ENCODE data around the gene NCAPD2.
"Not testable (repeated sequence)": the region's sequence is repeated elsewhere in the genome, so short reads cannot be mapped to it uniquely, and the experiment has no call there.

The NCAPD2 gene

GRCh38 chr12:6534945-6535696 lies 41.2 kb downstream of the NCAPD2 start:
- FAIRE-seq, result no peak

DNA sequence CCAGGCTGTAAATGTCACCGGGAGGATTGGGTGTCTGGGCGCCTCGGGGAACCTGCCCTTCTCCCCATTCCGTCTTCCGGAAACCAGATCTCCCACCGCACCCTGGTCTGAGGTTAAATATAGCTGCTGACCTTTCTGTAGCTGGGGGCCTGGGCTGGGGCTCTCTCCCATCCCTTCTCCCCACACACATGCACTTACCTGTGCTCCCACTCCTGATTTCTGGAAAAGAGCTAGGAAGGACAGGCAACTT lies 41.7 kb downstream of the NCAPD2 start:
- FAIRE-seq, result no peak

GRCh38 chr12:6535960-6536847 lies 42.3 kb downstream of the NCAPD2 start:
- no peak for FAIRE-seq

DNA sequence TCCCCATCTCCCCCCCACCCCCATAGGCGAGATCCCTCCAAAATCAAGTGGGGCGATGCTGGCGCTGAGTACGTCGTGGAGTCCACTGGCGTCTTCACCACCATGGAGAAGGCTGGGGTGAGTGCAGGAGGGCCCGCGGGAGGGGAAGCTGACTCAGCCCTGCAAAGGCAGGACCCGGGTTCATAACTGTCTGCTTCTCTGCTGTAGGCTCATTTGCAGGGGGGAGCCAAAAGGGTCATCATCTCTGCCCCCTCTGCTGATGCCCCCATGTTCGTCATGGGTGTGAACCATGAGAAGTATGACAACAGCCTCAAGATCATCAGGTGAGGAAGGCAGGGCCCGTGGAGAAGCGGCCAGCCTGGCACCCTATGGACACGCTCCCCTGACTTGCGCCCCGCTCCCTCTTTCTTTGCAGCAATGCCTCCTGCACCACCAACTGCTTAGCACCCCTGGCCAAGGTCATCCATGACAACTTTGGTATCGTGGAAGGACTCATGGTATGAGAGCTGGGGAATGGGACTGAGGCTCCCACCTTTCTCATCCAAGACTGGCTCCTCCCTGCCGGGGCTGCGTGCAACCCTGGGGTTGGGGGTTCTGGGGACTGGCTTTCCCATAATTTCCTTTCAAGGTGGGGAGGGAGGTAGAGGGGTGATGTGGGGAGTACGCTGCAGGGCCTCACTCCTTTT lies 43.1 kb downstream of the NCAPD2 start:
- no peak for FAIRE-seq

DNA sequence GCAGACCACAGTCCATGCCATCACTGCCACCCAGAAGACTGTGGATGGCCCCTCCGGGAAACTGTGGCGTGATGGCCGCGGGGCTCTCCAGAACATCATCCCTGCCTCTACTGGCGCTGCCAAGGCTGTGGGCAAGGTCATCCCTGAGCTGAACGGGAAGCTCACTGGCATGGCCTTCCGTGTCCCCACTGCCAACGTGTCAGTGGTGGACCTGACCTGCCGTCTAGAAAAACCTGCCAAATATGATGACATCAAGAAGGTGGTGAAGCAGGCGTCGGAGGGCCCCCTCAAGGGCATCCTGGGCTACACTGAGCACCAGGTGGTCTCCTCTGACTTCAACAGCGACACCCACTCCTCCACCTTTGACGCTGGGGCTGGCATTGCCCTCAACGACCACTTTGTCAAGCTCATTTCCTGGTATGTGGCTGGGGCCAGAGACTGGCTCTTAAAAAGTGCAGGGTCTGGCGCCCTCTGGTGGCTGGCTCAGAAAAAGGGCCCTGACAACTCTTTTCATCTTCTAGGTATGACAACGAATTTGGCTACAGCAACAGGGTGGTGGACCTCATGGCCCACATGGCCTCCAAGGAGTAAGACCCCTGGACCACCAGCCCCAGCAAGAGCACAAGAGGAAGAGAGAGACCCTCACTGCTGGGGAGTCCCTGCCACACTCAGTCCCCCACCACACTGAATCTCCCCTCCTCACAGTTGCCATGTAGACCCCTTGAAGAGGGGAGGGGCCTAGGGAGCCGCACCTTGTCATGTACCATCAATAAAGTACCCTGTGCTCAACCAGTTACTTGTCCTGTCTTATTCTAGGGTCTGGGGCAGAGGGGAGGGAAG lies 43.9 kb downstream of the NCAPD2 start:
- not testable (repeated sequence) for FAIRE-seq

- FAIRE-seq, result no peak
These were observed 44.8 kb downstream of the NCAPD2 start for GRCh38 chr12:6538420-6539313.

DNA sequence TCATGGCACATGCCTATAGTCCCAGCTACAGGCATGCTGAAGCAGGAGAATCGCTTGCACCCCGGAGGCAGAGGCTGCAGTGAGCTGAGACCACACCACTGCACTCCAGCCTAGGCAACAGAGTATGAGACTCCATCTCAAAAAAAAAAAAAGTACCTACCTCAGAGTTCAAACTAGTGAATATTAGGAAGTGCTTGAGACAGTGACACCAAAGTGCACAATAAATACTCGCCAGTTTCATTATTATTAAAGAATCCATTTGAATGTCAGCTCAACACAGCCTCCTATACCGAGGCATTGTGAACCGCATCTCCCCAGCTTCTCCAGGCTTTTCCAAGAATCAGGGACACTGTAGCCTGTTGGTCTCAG lies 45.4 kb downstream of the NCAPD2 start:
- no peak for FAIRE-seq

- FAIRE-seq, result no peak
These were observed 45.8 kb downstream of the NCAPD2 start for GRCh38 chr12:6539707-6540134.

GRCh38 chr12:6540181-6540877 lies 46.4 kb downstream of the NCAPD2 start:
- no peak for FAIRE-seq

GRCh38 chr12:6541371-6542165 lies 47.7 kb downstream of the NCAPD2 start:
- no peak for FAIRE-seq

DNA sequence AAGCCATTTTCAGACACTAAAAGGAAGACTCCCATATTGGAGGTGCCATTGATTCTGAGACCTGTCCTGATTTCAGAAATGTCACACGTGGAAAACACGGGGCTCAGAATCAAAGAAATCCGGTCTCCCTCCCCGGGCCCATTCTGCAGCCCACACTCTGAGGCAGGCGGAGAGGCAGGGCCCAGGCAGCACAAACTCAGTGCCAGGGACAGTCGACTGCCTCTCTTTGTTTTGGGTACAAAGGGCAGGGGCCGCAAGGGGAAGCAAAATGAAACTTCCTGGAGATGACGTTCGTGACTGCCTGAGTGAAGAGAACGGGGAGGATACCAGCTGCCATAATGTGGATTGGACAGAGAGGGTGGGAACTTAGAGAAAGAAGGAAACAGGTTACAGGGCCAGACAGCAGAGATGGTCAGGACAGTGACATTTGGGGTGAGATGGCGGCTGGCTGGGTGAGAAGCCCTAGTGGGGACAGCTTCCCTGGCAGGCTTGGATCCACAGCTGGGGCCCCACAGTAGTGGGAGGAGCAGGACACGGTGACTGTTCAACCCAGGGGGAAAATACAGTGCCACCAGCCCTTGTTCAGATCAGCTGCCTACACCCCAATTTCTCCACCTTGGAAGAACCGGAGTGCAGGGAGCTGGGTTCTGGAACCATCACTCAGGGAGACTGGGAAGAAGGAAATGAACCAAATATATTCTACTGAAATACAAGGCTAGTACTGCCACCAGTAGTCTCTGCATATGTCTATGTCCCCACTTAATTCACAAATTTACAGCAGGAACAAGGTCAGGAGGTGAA lies 48.5 kb downstream of the NCAPD2 start:
- FAIRE-seq, result no peak

DNA sequence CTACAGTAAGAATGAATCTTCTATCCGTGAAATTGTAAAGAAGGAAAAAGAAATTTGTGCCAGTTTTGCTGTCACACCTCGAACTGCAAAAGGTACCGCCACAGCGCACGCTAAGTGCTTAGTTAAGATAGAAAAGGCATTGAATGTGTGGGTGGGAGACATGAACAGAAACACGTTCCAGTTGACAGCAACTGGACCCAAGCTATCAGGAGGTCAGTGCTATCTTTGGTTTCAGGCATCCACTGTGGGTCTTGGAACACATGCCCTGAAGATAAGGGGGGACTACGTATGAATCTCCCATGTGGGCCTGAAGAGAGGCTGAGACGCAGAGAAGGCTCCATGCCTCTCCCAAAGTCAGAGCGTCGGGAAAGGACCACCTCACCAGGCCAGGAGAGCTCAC lies 52.1 kb downstream of the NCAPD2 start:
- FAIRE-seq, result no peak

DNA sequence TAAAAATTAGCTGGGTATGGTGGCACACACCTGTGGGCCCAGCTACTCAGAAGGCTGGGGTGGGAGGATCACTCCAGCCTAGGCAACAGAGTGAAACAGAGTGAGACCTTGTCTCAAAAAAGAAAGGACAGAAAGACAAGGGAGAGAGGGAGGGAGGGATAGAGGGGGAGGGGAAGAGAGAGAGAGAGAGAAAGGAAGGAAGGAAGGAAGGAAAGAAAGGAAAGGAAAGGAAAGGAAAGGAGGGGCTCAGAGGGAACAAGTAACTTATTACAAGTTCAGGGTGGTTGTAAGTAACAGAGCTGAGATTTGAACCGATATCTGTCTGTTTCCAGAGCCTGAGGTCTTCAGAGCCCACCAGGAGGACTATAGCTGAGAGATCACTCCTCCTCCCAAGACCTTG lies 53.7 kb downstream of the NCAPD2 start:
- no peak for FAIRE-seq

- FAIRE-seq, result no peak
These were observed 54.1 kb downstream of the NCAPD2 start for GRCh38 chr12:6547987-6548386.

GRCh38 chr12:6548556-6548955 lies 54.7 kb downstream of the NCAPD2 start:
- FAIRE-seq, result no peak

DNA sequence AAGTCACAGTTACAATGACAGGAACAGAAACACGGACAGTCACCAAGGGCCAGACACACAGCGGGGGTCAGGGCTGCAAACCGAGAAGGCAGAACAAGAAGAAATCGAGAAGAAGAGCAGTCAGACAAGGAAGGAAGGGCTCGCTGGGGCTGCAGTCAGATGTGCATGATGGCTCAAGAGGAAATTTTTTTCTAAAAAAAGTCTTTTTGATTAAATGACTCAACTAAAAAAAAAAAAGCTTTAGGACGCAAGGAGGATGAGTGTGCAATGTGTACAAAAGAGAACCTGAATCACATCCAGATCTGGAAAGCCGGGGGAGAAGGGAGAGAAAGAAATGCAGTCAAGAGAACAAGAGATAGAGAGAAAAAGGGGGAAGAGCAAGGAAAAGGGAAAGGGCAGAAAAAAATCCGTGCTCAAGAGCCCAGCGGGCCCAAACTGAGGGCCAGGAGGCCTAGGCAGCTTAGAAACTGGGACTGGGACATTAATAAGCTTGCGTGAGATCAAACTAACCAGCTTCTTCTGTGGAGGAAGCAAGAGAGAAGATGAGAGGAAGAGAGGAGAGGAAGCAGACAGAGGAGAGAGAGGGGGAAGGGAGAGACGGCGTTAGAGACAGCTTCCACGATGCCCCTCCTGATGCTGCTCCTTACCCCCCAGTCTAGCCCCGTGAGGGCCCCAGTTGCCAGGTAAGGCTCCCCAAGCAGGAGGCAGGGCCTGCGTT lies 55.2 kb downstream of the NCAPD2 start:
- FAIRE-seq, result no peak

DNA sequence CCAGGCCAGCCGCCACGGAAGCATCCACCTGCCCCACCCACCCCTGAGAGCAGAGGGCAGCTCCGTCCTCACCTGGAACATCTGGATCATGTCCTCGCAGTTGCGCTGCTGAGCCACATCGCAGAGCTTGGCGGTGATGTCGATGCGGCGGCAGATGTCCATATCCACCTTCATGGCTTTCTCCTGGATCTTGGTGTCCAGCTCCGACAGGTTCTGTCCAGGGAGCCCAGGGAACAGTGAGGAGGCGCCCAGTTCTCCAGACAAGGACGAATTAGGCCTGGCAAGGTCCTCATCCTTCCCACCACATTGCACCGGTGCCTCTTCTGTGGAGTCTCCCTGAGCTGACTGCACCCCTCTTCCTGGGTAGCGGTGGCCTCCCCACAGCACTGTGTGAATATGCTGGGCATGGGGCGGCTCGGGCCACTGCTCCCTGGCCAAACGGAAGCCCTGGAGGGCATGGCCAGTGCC lies 55.8 kb downstream of the NCAPD2 start:
- no peak for FAIRE-seq

DNA sequence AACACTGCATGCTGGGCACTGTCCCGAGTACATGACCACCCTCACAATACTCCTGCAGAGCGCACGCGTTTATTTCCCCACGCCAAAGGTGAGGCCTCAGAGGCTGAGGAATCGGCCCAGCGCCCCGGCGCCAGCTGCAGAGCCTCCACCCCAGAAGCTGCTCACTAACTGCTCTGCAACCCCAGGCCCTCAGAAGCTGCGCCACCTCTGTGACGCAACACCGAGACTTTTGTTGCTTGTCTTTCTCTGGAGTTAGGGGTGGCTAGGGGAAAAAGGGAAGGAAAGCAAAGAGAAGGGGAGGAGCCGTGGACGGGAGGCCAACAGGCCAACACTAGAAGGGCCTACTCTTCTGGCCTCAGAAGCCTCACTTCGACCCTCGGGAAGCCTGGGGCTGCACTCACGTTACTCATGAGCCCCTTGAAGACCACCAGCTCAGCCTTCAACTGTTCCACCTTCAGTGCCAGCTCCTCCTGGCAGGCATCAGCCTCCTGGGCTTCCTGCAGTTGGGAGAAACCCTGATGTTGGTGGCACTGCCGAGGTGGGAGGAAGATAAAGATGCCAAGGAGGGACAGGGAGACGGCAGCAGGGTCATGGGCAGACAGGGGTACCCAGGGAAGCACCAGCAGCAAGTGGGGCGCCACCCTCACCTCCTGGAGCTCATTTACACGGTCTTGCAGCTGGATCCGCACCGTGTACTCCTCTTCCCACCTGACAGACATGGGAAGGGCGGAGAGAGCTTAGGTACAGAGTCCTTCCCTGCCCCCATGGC lies 56.6 kb downstream of the NCAPD2 start:
- no peak for FAIRE-seq

All from TTC549 (cell line).